ENCODE measurements around the gene TMEM202. TPM values are rescaled to one million over a fixed set of nuclear protein-coding genes. Genes with fewer than 3 reads are reported as not detected.

Gene TMEM202
- total and polyA plus RNA-seq, 2 of the 4 experiments (the other 2 are of a cell fraction), result not detected

DNA sequence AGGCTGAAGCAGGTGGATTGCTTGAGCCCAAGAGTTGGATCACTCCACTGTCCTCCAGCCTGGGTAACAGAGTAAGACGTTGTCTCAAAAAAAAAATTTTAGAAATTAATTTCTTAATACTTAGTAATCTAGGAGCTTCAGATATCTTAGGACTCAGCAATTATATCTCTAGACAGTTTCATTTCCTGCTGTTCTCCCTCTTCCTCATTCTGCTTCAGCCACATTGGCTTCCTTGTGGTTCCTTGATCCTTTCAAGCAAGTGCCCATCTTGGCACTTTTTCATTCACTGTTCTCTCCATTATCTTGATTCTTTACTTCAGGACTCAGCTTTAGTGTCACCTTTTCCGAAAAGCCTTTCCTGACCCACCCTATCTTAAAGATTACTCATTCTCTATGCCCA lies 22.5 kb downstream of the TMEM202 start:
- H4K8ac ChIP-seq (ENCODE audit: low read depth in 2 of 2, low read length in 2 of 2), result no peak overlapping the region
- H3K4me2 ChIP-seq (ENCODE audit: low read depth, low read length), result no peak overlapping the region
- no peak overlapping the region for H3K4ac ChIP-seq (ENCODE audit: low read depth, low read length)
- H3K27ac ChIP-seq (ENCODE audit: insufficient read depth, low read length), result no peak overlapping the region
- no peak overlapping the region for H3K14ac ChIP-seq (replicated peaks; ENCODE audit: low read depth, low read length)
- H4K5ac ChIP-seq (ENCODE audit: low read depth, low read length), result no peak overlapping the region
- DNase-seq (no peak), ATAC-seq (ENCODE audit: low read depth) (no peak)
- H2AK5ac ChIP-seq (ENCODE audit: low read depth, low read length), result no peak overlapping the region
- H2BK20ac ChIP-seq (ENCODE audit: low read depth, low read length), result no peak overlapping the region
- dilution Hi-C loops (cut with HindIII; ENCODE audit: low sequenced_read_pairs, unreplicated experiment), result no loop called here
- no TSS peak for BruUV-seq (replicated peaks)
- no peaks in the 10 kb centered on the region for H3K9me1 ChIP-seq (ENCODE audit: insufficient read depth, low read length)
- H3K27me3 ChIP-seq (ENCODE audit: control insufficient read depth, insufficient read depth, low read length), result no peaks in the 10 kb centered on the region; the same call in 1 of the 2 replicates
- no peak for TF ChIP-seq CHD1 (IDR thresholded peaks at IDR 0.05; ENCODE audit: low read depth, low read length)
- TF ChIP-seq BHLHE40 (IDR thresholded peaks at IDR 0.05; ENCODE audit: low read depth, low read length), result no peak
- no peak overlapping the region for H2BK5ac ChIP-seq (ENCODE audit: low read depth, low read length, poor library complexity, severe bottlenecking)
- no peaks in the 10 kb centered on the region for H3K36me3 ChIP-seq (ENCODE audit: control insufficient read depth, insufficient read depth, low read length)
- peaks cover 12% of the 10 kb centered on the region for H3K9me3 ChIP-seq (ENCODE audit: control insufficient read depth, insufficient read depth, low read length)
- H3K4me3 ChIP-seq (ENCODE audit: insufficient read depth, low read depth, low read length), result no peak overlapping the region
- in situ Hi-C loops (cut with MboI; ENCODE audit: low sequenced_read_pairs), result no loop called here
- CTCF ChIA-PET, result no interaction called here
- H3K23ac ChIP-seq (ENCODE audit: low read depth, low read length), result no peak overlapping the region
- H3K56ac ChIP-seq (ENCODE audit: extremely low read depth, insufficient read depth, low read length), result no peak overlapping the region
- no CpG with 5 or more reads among the region's 2 CpGs for WGBS, 2 experiments (ENCODE audit: extremely low coverage in 2 of 2, insufficient read length in 1 of 2)
- no peak overlapping the region for H2AFZ ChIP-seq (replicated peaks; ENCODE audit: low read length, poor library complexity)
- no peaks in the 10 kb centered on the region for H3K4me1 ChIP-seq (ENCODE audit: control insufficient read depth, insufficient read depth, low read length)
- intact Hi-C loops (cut with micrococcal nuclease), result no loop called here
- H4K91ac ChIP-seq (ENCODE audit: insufficient read depth, low read depth, low read length), result no peak overlapping the region
- no peaks in the 10 kb centered on the region for H4K20me1 ChIP-seq (ENCODE audit: insufficient read depth, low read length)
- H2BK120ac ChIP-seq (ENCODE audit: low read depth, low read length), result no peak overlapping the region
- H3K9ac ChIP-seq (ENCODE audit: low read depth, low read length), result no peak overlapping the region
- H2AK9ac ChIP-seq (replicated peaks; ENCODE audit: low read depth, low read length, poor library complexity), result no peak overlapping the region
- no peaks in the 10 kb centered on the region for H3K79me1 ChIP-seq (ENCODE audit: low read depth in 1 of 2, low read length in 2 of 2)
- POLR2A ChIA-PET (ENCODE audit: unreplicated experiment), result no interaction called here
- no peak overlapping the region for H3K18ac ChIP-seq (ENCODE audit: low read depth, low read length)
- no peak overlapping the region for H2BK15ac ChIP-seq (ENCODE audit: low read depth, low read length)
